Calu3 (cell line): Measurements from ENCODE around the gene DLGAP4. TPM values are rescaled to one million over a fixed set of nuclear protein-coding genes. Genes with fewer than 3 reads are reported as not detected.

Source experiments
- BruUV-seq: library from RNA; stranded (reverse); fragments of 400-500 nt; replicated peaks from 2 replicates; lab custom pipeline; 2021; lab: Mats Ljungman, UMichigan
- CTCF ChIA-PET: fragments of 300-600 bp; sonication (Branson Sonifier 250); formaldehyde crosslinking; loops from one replicate; lab custom pipeline; 2022; ENCODE audit warnings: antibody characterized with exemption; lab: Charles Lee
- DNase-seq: peaks from one replicate; pipeline ENCODE4 v3.0.0; 2022
- H3K27ac Mint-ChIP-seq: one replicate; pipeline ENCODE4 v1.8.0; 2022; ENCODE audit warnings: mixed read lengths; ENCODE audit not compliant: unreplicated experiment
- H3K27me3 Mint-ChIP-seq: one replicate; pipeline ENCODE4 v1.8.0; 2022; ENCODE audit warnings: mixed read lengths; ENCODE audit not compliant: unreplicated experiment
- H3K36me3 Mint-ChIP-seq: one replicate; pipeline ENCODE4 v1.8.0; 2022; ENCODE audit warnings: mild to moderate bottlenecking, moderate library complexity, mixed read lengths; ENCODE audit not compliant: insufficient read depth, unreplicated experiment
- H3K4me1 Mint-ChIP-seq: one replicate; pipeline ENCODE4 v1.8.0; 2022; ENCODE audit warnings: mild to moderate bottlenecking, low read depth, mixed read lengths; ENCODE audit not compliant: unreplicated experiment
- H3K4me3 Mint-ChIP-seq: one replicate; pipeline ENCODE4 v1.8.0; 2022; ENCODE audit warnings: mild to moderate bottlenecking, low read depth, moderate library complexity, mixed read lengths; ENCODE audit not compliant: unreplicated experiment
- H3K9me3 Mint-ChIP-seq: one replicate; pipeline ENCODE4 v1.8.0; 2022; ENCODE audit warnings: low read depth, mixed read lengths; ENCODE audit not compliant: unreplicated experiment
- intact Hi-C: fragments of 100-400 bp; cut with micrococcal nuclease; formaldehyde crosslinking; loops from one replicate; pipeline ENCODE4 v1.10.0; 2022; ENCODE audit not compliant: unreplicated experiment
- total RNA-seq: library from RNA; stranded (reverse); gene quantifications from 2 replicates; pipeline ENCODE4 v1.2.3, GENCODE V29; 2022
- TF ChIP-seq, protein P1 (sequence below): fragments of 200-600 bp; IDR thresholded peaks from one replicate; pipeline ENCODE4 v1.8.0; 2022; ENCODE audit warnings: antibody characterized with exemption; ENCODE audit not compliant: unreplicated experiment

DLGAP4 gene
- total RNA-seq, 1 experiment from 2014 or later: 66.4 TPM

DNA sequence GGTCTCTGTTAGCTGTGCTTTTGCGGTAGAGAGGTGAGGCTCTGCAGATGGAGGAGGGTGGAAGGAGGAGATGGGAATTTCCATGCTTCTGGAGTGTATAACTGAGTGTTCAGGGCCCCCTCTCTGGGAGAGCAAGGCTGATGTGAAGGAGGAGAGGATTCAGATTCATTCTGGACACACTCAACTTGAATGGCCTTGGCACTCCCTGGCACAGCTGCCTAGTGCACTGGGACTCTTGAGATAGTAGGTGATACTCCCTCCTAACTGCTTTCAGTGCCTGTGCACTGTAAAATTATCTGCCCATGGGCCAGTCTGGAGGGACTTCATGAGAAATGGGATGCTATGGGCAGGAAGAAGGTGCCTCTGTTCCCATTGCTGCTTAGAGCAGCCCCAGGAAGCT lies 180.9 kb downstream of the DLGAP4 start:
- intact Hi-C loops: no loop called here
- Mint-ChIP-seq H3K27me3 (no peaks in the 10 kb centered on the region), H3K4me3 (no peak overlapping the region), H3K36me3 (peaks cover 5% of the 10 kb centered on the region), H3K9me3 (no peaks in the 10 kb centered on the region), H3K4me1 (no peaks in the 10 kb centered on the region), H3K27ac (no peak overlapping the region)
- TF ChIP-seq, protein P1, sequence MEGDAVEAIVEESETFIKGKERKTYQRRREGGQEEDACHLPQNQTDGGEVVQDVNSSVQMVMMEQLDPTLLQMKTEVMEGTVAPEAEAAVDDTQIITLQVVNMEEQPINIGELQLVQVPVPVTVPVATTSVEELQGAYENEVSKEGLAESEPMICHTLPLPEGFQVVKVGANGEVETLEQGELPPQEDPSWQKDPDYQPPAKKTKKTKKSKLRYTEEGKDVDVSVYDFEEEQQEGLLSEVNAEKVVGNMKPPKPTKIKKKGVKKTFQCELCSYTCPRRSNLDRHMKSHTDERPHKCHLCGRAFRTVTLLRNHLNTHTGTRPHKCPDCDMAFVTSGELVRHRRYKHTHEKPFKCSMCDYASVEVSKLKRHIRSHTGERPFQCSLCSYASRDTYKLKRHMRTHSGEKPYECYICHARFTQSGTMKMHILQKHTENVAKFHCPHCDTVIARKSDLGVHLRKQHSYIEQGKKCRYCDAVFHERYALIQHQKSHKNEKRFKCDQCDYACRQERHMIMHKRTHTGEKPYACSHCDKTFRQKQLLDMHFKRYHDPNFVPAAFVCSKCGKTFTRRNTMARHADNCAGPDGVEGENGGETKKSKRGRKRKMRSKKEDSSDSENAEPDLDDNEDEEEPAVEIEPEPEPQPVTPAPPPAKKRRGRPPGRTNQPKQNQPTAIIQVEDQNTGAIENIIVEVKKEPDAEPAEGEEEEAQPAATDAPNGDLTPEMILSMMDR: no peak
- CTCF ChIA-PET: no interaction called here
- BruUV-seq: no TSS peak
- DNase-seq: no peak

DNA sequence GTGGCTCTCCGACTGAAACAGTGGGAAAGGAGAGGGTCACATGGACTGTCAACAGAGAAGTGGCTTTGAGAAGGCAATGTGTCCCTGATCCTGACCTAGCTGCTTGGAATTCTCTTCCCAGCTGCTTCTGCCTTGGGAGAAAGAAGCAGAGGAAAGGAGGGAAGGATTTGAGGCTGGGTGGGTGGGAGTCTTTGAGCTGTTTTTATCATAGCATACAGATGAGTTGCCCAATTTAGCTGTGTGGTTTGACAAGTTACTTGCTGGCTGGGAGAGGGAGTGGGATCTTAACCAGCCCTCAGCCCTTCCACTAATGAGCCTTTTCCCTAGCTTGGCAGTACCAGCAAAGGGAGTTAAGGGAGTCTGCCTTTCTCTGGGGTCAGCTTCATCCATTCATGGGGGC lies 184.1 kb downstream of the DLGAP4 start:
- Mint-ChIP-seq H3K27me3 (no peaks in the 10 kb centered on the region), H3K4me1 (no peaks in the 10 kb centered on the region), H3K36me3 (peaks cover 5% of the 10 kb centered on the region), H3K9me3 (no peaks in the 10 kb centered on the region), H3K4me3 (no peak overlapping the region), H3K27ac (no peak overlapping the region)
- CTCF ChIA-PET: interaction anchor here (0.6 to 0.8 kb wide), 2 partner anchors 8 to 28 kb away, joined by 3 read pairs; no protein-coding TSS in a partner anchor
- no peak for DNase-seq
- intact Hi-C loops: no loop called here
- TF ChIP-seq, protein P1: no peak
- BruUV-seq: no TSS peak

DNA sequence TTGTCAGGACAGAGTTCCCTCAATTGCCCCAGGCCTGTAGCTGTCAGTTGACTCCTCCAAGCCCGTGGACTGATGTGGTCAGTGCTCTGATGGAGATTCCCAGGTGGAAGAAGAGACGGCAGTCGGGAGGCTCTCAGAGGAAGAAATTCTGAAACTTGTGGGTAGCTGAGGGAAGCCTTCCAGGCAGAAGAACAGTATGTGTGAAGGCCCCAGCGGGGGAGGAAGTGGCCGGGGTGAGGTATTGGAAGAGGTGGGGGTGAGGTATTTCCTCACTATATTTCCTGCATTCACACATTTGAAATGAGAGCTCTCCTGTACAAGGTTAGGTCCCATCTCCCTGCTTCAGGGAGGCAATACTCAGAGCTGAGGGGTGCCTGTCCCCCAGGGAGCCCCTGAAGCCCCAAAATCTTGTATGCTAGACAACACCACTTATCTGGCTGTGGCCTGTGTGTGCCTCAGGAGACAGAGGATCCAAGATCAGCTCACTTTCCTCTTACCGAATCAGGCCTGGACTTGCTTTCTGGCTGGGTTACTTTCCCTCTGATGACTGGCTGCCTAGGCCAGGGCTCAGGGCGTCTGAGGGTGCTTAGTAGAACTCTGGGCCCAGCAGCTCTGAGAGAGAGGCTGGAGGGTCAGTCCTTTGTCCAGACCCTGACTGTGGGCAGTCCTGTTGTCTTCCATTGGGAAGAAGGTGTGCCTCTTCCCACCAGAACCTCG lies 185.9 kb downstream of the DLGAP4 start:
- CTCF ChIA-PET: interaction anchor here (0.7 kb wide), 2 partner anchors 18 to 263 kb away, joined by 3 to 4 read pairs; no protein-coding TSS in a partner anchor
- Mint-ChIP-seq H3K27me3 (no peaks in the 10 kb centered on the region), H3K4me3 (no peak overlapping the region), H3K4me1 (no peaks in the 10 kb centered on the region), H3K36me3 (peaks cover 7% of the 10 kb centered on the region), H3K27ac (no peak overlapping the region), H3K9me3 (no peaks in the 10 kb centered on the region)
- DNase-seq: no peak
- no TSS peak for BruUV-seq
- intact Hi-C loops: no loop called here
- TF ChIP-seq, protein P1: no peak

DNA sequence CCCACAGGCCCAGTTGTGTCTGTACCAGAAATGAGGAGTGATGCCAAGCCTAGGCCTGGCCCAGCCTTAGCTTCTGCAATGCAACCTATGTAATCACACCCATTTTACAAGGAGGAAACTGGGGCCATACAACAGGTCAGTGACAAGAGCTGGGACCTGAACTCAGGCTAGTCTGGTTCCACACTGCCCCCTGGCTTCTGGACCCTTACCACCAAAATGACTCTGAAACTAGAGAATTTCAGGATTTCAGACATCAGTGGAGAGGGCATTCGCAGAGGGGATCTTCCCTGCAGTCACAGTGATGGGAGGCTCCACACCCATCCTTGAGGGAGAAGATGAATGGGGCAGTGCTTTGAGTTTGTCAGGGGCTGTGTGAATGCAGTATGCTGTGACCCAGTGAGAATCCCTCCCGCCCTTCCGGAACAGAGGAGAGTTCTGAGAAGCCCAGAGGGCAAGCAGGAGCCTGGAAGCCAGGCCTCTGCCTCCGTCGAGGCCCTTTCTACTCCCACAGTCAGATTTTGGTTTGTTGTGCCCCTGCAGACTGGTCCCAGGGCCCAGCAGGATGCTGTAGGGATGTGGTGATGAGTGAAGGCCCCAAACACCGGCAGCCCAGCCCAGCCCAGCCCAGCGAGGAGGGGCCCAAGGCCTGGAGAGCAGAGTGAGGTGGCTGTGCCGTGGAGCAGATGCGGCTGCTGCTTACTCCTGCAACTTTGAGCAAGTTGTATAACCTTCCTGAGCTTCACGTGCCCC lies 187.1 kb downstream of the DLGAP4 start:
- intact Hi-C loops: no loop called here
- CTCF ChIA-PET: interaction anchor here (0.6 to 1.3 kb wide), 3 partner anchors 53 to 220 kb away, joined by 5 to 9 read pairs (median 6); no protein-coding TSS in a partner anchor
- Mint-ChIP-seq H3K36me3 (peaks cover 11% of the 10 kb centered on the region), H3K4me1 (no peaks in the 10 kb centered on the region), H3K27me3 (no peaks in the 10 kb centered on the region), H3K4me3 (no peak overlapping the region), H3K9me3 (no peaks in the 10 kb centered on the region), H3K27ac (no peak overlapping the region)
- no TSS peak for BruUV-seq
- peak; percentile 30 for DNase-seq
- TF ChIP-seq, protein P1: peak; percentile 33
